Retinal pigment epithelial cell (primary cell): ENCODE data around the gene CACNA1C.
"Not testable (repeated sequence)": the region's sequence is repeated elsewhere in the genome, so short reads cannot be mapped to it uniquely, and the experiment has no call there.

Source experiments
- DNase-seq: peaks from one replicate; pipeline ENCODE4 v3.0.0-alpha.2; 2010; ENCODE audit warnings: low read depth
- H3K4me3 ChIP-seq: 2 replicates; pipeline ENCODE4 v1.5.1; 2011; ENCODE audit warnings: mild to moderate bottlenecking, low read length, control low read depth, moderate library complexity
- CTCF ChIP-seq: conservative IDR thresholded peaks from 2 replicates; pipeline ENCODE4 v1.5.1; 2011; ENCODE audit warnings: low read depth, low read length, control low read depth, inconsistent platforms

The CACNA1C gene

GRCh38 chr12:2485681-2486080, 432.9 kb downstream of the CACNA1C start:
- H3K4me3 ChIP-seq = no peak overlapping the region
- DNase-seq = no peak
- TF ChIP-seq CTCF = no peak

GRCh38 chr12:2486796-2487195, 434.0 kb downstream of the CACNA1C start:
- no peak overlapping the region for H3K4me3 ChIP-seq
- no peak for DNase-seq
- no peak for TF ChIP-seq CTCF

GRCh38 chr12:2487278-2487677, 434.5 kb downstream of the CACNA1C start:
- no peak overlapping the region for H3K4me3 ChIP-seq
- TF ChIP-seq CTCF = no peak
- DNase-seq = no peak

- TF ChIP-seq CTCF = no peak
These were observed 435.3 kb downstream of the CACNA1C start for GRCh38 chr12:2488131-2488530.

GRCh38 chr12:2488596-2488995, 435.8 kb downstream of the CACNA1C start:
- DNase-seq = no peak
- no peak overlapping the region for H3K4me3 ChIP-seq
- no peak for TF ChIP-seq CTCF

More at GRCh38 chr12:2488131-2488530, 435.3 kb downstream of the CACNA1C start:
- DNase-seq = no peak
- H3K4me3 ChIP-seq = no peak overlapping the region

GRCh38 chr12:2489275-2489674, 436.5 kb downstream of the CACNA1C start:
- no peak for TF ChIP-seq CTCF
- no peak for DNase-seq
- H3K4me3 ChIP-seq = no peak overlapping the region

GRCh38 chr12:2490831-2491230, 438.0 kb downstream of the CACNA1C start:
- no peak for TF ChIP-seq CTCF
- no peak overlapping the region for H3K4me3 ChIP-seq
- DNase-seq = no peak

- not testable (repeated sequence) for H3K4me3 ChIP-seq, DNase-seq
These were observed 438.6 kb downstream of the CACNA1C start for GRCh38 chr12:2491349-2491748.
